Neural cell (in vitro differentiated cells): ENCODE data around the gene PREX1. TPM values are rescaled to one million over a fixed set of nuclear protein-coding genes. Genes with fewer than 3 reads are reported as not detected.

Experiments
- H2AFZ ChIP-seq: fragments of 200-600, 300-800 bp; sonication (generic), shearing (Covaris generic); 2 replicates; pipeline ENCODE4 v1.6.0; 2014; ENCODE audit warnings: low read depth, mild to moderate bottlenecking, antibody characterized with exemption, low read length, moderate library complexity
- H3F3A ChIP-seq: fragments of 200-600 bp; shearing (Covaris generic); 2 replicates; pipeline ENCODE4 v1.6.1; 2016; ENCODE audit warnings: mild to moderate bottlenecking, moderate library complexity, mixed read lengths, antibody characterized with exemption, low read length; ENCODE audit not compliant: insufficient read depth, poor library complexity, severe bottlenecking
- H3K27ac ChIP-seq: fragments of 200-600, 300-800 bp; sonication (generic), shearing (Covaris generic); 2 replicates; pipeline ENCODE4 v1.5.1; 2014; ENCODE audit warnings: mild to moderate bottlenecking, low read length, moderate library complexity
- H3K27me3 ChIP-seq: fragments of 300-800, 200-600 bp; sonication (generic), shearing (Covaris generic); 2 replicates; pipeline ENCODE4 v1.6.0; 2014; ENCODE audit warnings: mild to moderate bottlenecking, low read depth, low read length, moderate library complexity; ENCODE audit not compliant: insufficient read depth
- H3K36me3 ChIP-seq: fragments of 300-800, 200-600 bp; sonication (generic), shearing (Covaris generic); 2 replicates; pipeline ENCODE4 v1.5.1; 2014; ENCODE audit warnings: mild to moderate bottlenecking, antibody characterized with exemption, low read length, moderate library complexity; ENCODE audit not compliant: insufficient read depth
- H3K4me2 ChIP-seq: fragments of 300-800, 200-600 bp; sonication (generic), shearing (Covaris generic); 2 replicates; pipeline ENCODE4 v1.6.0; 2014; ENCODE audit warnings: mild to moderate bottlenecking, low read length
- H3K4me3 ChIP-seq: fragments of 300-800, 200-600 bp; sonication (generic), shearing (Covaris generic); 2 replicates; pipeline ENCODE4 v1.5.1; 2014; ENCODE audit warnings: mild to moderate bottlenecking, low read length, moderate library complexity
- H3K79me2 ChIP-seq: fragments of 200-600 bp; shearing (Covaris generic); replicated peaks from 2 replicates; pipeline ENCODE4 v1.6.0; 2014; ENCODE audit warnings: mild to moderate bottlenecking, low read length, moderate library complexity; ENCODE audit not compliant: insufficient read depth
- H3K9ac ChIP-seq: fragments of 300-800, 200-600 bp; sonication (generic), shearing (Covaris generic); 2 replicates; pipeline ENCODE4 v1.6.1; 2016; ENCODE audit warnings: mild to moderate bottlenecking, low read length, mixed read lengths
- H3K9me2 ChIP-seq: fragments of 200-600 bp; shearing (Covaris generic); 2 replicates; pipeline ENCODE4 v1.6.1; 2016; ENCODE audit warnings: mild to moderate bottlenecking, low read length, mixed read lengths; ENCODE audit not compliant: insufficient read depth
- H3K9me3 ChIP-seq: fragments of 200-600, 300-800 bp; sonication (generic), shearing (Covaris generic); 2 replicates; pipeline ENCODE4 v1.6.1; 2016; ENCODE audit warnings: mild to moderate bottlenecking, mixed run types, low read length, moderate library complexity, mixed read lengths
- H4K20me1 ChIP-seq: fragments of 200-600 bp; shearing (Covaris generic); 2 replicates; pipeline ENCODE4 v1.6.1; 2016; ENCODE audit warnings: mild to moderate bottlenecking, mixed run types; ENCODE audit not compliant: insufficient read depth
- EP300 ChIP-seq: fragments of 450-650 bp; conservative IDR thresholded peaks from 2 replicates; pipeline ENCODE4 v1.6.1; 2014; ENCODE audit warnings: antibody characterized with exemption, mild to moderate bottlenecking, moderate library complexity; ENCODE audit not compliant: poor library complexity, severe bottlenecking
- EZH2 ChIP-seq: fragments of 200-600, 300-800 bp; shearing (Covaris generic), sonication (generic); IDR thresholded peaks from 2 replicates; pipeline ENCODE4 v1.6.1; 2014; ENCODE audit warnings: antibody characterized with exemption, low read length, borderline replicate concordance, mild to moderate bottlenecking; ENCODE audit not compliant: insufficient read depth, poor library complexity, severe bottlenecking
- MXI1 ChIP-seq: fragments of 450-650 bp; conservative IDR thresholded peaks from 2 replicates; pipeline ENCODE4 v1.6.1; 2014; ENCODE audit warnings: antibody characterized with exemption, mild to moderate bottlenecking; ENCODE audit not compliant: poor library complexity, severe bottlenecking
- POLR2AphosphoS5 ChIP-seq: IDR thresholded peaks from 2 replicates; pipeline ENCODE4 v1.6.1; 2012
- RAD21 ChIP-seq: fragments of 450-650 bp; conservative IDR thresholded peaks from 2 replicates; pipeline ENCODE4 v1.6.1; 2014; ENCODE audit warnings: antibody characterized with exemption, mild to moderate bottlenecking, moderate library complexity
- SMC3 ChIP-seq: fragments of 450-650 bp; conservative IDR thresholded peaks from 2 replicates; pipeline ENCODE4 v1.6.1; 2014; ENCODE audit warnings: antibody characterized with exemption, mild to moderate bottlenecking, moderate library complexity; ENCODE audit not compliant: poor library complexity
- TAF1 ChIP-seq: IDR thresholded peaks from 2 replicates; pipeline ENCODE4 v1.6.1; 2012; ENCODE audit warnings: low read depth
- polyA plus RNA-seq: library from polyadenylated mRNA; depleted of rRNA; stranded (reverse); fragments of >200 nt; gene quantifications from 2 replicates; pipeline ENCODE4 v1.2.3, GENCODE V29; 2014
- TF ChIP-seq, protein P1 (sequence below): fragments of 450-650 bp; IDR thresholded peaks from 2 replicates; pipeline ENCODE4 v1.5.1; 2014; ENCODE audit warnings: antibody characterized with exemption, mild to moderate bottlenecking, moderate library complexity; ENCODE audit not compliant: poor library complexity, severe bottlenecking
- TF ChIP-seq, protein P2 (sequence below): IDR thresholded peaks from 2 replicates; pipeline ENCODE4 v1.6.1; 2012; ENCODE audit warnings: borderline replicate concordance

Gene PREX1
- polyA plus RNA-seq, 1 donor from 2014 or later, result 0.06 TPM

DNA sequence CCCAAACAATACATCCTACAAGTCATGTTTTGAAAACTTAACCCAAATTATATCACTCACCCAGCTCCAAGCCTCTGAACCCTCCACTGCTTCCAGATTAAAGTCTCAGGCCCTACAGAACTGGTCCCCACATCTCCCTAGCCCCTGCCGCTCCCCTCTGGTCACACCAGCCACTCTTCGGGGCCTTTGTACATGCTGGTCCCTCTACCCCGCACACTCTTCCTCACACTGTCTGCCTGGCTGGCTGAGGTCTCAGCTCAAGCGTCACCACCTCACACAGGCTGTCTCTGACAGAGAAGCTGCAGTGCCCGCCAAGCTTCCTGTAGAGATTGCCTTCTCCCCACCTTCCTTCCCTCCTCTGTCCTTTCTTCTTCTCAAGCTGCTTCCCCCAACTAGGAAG is 192.4 kb downstream of the PREX1 start:
- no peaks in the 10 kb centered on the region for H3K79me2 ChIP-seq
- no peaks in the 10 kb centered on the region for H3K27me3 ChIP-seq
- H3K36me3 ChIP-seq, result no peaks in the 10 kb centered on the region
- no peak overlapping the region for H3K4me3 ChIP-seq
- no peak overlapping the region for H3K27ac ChIP-seq
- no peaks in the 10 kb centered on the region for H3K9me2 ChIP-seq
- H2AFZ ChIP-seq, result no peak overlapping the region
- no peaks in the 10 kb centered on the region for H3F3A ChIP-seq
- no peaks in the 10 kb centered on the region for H3K9me3 ChIP-seq
- no peak overlapping the region for H3K4me2 ChIP-seq
- H3K9ac ChIP-seq, result no peak overlapping the region
- TF ChIP-seq EP300, result no peak
- TF ChIP-seq POLR2AphosphoS5, result no peak
- no peak for TF ChIP-seq SMC3
- no peak for TF ChIP-seq RAD21
- TF ChIP-seq, protein P1, sequence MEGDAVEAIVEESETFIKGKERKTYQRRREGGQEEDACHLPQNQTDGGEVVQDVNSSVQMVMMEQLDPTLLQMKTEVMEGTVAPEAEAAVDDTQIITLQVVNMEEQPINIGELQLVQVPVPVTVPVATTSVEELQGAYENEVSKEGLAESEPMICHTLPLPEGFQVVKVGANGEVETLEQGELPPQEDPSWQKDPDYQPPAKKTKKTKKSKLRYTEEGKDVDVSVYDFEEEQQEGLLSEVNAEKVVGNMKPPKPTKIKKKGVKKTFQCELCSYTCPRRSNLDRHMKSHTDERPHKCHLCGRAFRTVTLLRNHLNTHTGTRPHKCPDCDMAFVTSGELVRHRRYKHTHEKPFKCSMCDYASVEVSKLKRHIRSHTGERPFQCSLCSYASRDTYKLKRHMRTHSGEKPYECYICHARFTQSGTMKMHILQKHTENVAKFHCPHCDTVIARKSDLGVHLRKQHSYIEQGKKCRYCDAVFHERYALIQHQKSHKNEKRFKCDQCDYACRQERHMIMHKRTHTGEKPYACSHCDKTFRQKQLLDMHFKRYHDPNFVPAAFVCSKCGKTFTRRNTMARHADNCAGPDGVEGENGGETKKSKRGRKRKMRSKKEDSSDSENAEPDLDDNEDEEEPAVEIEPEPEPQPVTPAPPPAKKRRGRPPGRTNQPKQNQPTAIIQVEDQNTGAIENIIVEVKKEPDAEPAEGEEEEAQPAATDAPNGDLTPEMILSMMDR, result no peak
- TF ChIP-seq TAF1, result no peak
- TF ChIP-seq EZH2, result no peak
- TF ChIP-seq, protein P2, sequence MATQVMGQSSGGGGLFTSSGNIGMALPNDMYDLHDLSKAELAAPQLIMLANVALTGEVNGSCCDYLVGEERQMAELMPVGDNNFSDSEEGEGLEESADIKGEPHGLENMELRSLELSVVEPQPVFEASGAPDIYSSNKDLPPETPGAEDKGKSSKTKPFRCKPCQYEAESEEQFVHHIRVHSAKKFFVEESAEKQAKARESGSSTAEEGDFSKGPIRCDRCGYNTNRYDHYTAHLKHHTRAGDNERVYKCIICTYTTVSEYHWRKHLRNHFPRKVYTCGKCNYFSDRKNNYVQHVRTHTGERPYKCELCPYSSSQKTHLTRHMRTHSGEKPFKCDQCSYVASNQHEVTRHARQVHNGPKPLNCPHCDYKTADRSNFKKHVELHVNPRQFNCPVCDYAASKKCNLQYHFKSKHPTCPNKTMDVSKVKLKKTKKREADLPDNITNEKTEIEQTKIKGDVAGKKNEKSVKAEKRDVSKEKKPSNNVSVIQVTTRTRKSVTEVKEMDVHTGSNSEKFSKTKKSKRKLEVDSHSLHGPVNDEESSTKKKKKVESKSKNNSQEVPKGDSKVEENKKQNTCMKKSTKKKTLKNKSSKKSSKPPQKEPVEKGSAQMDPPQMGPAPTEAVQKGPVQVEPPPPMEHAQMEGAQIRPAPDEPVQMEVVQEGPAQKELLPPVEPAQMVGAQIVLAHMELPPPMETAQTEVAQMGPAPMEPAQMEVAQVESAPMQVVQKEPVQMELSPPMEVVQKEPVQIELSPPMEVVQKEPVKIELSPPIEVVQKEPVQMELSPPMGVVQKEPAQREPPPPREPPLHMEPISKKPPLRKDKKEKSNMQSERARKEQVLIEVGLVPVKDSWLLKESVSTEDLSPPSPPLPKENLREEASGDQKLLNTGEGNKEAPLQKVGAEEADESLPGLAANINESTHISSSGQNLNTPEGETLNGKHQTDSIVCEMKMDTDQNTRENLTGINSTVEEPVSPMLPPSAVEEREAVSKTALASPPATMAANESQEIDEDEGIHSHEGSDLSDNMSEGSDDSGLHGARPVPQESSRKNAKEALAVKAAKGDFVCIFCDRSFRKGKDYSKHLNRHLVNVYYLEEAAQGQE, result no peak
- no peak for TF ChIP-seq MXI1
- no peaks in the 10 kb centered on the region for H4K20me1 ChIP-seq

DNA sequence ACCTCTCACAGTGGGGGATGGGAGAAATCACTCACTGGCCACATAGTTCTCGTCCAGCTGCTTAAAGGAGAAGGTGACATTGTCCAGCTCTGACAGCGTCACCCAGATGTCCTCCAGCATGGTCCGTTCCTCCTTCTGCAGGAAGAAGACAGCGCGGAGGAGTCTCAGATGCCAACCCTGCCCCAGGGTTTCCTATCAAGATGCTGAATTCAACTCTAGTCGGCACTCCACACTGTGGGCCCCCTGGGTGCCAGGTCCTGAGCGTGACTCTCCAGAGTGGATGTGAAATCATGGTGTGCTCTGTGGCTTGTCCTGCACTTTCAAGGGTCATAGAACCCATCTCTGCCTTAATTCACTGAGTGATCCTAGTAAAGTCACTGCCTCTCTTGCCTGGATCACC is 193.2 kb downstream of the PREX1 start:
- no peaks in the 10 kb centered on the region for H4K20me1 ChIP-seq
- TF ChIP-seq, protein P1, result no peak
- no peak for TF ChIP-seq EZH2
- TF ChIP-seq SMC3, result no peak
- TF ChIP-seq, protein P2, result no peak
- no peak for TF ChIP-seq MXI1

More for the DNA sequence above, 193.2 kb downstream of the PREX1 start:
- H3K9ac ChIP-seq, result no peak overlapping the region
- H3F3A ChIP-seq, result no peaks in the 10 kb centered on the region
- H3K79me2 ChIP-seq, result no peaks in the 10 kb centered on the region
- no peak overlapping the region for H3K4me3 ChIP-seq
- H3K9me2 ChIP-seq, result no peaks in the 10 kb centered on the region
- no peaks in the 10 kb centered on the region for H3K9me3 ChIP-seq
- no peaks in the 10 kb centered on the region for H3K36me3 ChIP-seq
- no peak overlapping the region for H3K4me2 ChIP-seq
- H3K27me3 ChIP-seq, result no peaks in the 10 kb centered on the region
- no peak overlapping the region for H3K27ac ChIP-seq
- H2AFZ ChIP-seq, result no peak overlapping the region
